Measurements from ENCODE around the gene ZNF582.

GRCh38 chr19:56403764-56404704 lies 10.7 kb upstream of the ZNF582 start, which contains the start of gene ZNF583:
- TF ChIP-seq CTCF (IDR thresholded peaks at IDR 0.05): no peak
- peak; percentile 17 to 37 for TF ChIP-seq POLR2A (IDR thresholded peaks at IDR 0.05)

All from adrenal gland (tissue), 5 donors.